Karpas-422 (cell line): ENCODE data around the gene ICAM5. TPM values are rescaled to one million over a fixed set of nuclear protein-coding genes. Genes with fewer than 3 reads are reported as not detected.

Experiments
- DNase-seq: peaks from one replicate; pipeline ENCODE4 v3.0.0-alpha.2; 2015
- H2AFZ ChIP-seq: fragments of 200-600 bp; sonication (generic); 2 replicates; pipeline ENCODE4 v1.6.1; 2014; ENCODE audit warnings: antibody characterized with exemption, low read length, mixed read lengths
- H3K27ac ChIP-seq: fragments of 200-600 bp; sonication (generic); 2 replicates; pipeline ENCODE4 v1.5.1; 2014; ENCODE audit warnings: mild to moderate bottlenecking, low read length, moderate library complexity
- H3K27me3 ChIP-seq: fragments of 200-600 bp; sonication (generic); 2 replicates; pipeline ENCODE4 v1.6.1; 2014; ENCODE audit warnings: low read length, mixed read lengths
- H3K36me3 ChIP-seq: fragments of 200-600 bp; sonication (generic); 2 replicates; pipeline ENCODE4 v1.6.1; 2014; ENCODE audit warnings: low read length, mixed read lengths; ENCODE audit not compliant: insufficient read depth
- H3K4me1 ChIP-seq: fragments of 200-600 bp; sonication (generic); 2 replicates; pipeline ENCODE4 v1.6.1; 2014; ENCODE audit warnings: mild to moderate bottlenecking, low read length, mixed read lengths
- H3K4me2 ChIP-seq: fragments of 200-600 bp; sonication (generic); 2 replicates; pipeline ENCODE4 v1.6.1; 2014; ENCODE audit warnings: low read length, low read depth, mild to moderate bottlenecking; ENCODE audit not compliant: poor library complexity, severe bottlenecking
- H3K4me3 ChIP-seq: fragments of 200-600 bp; sonication (generic); 2 replicates; pipeline ENCODE4 v1.5.1; 2014; ENCODE audit warnings: mild to moderate bottlenecking, antibody characterized with exemption, low read length, mixed read lengths
- H3K79me2 ChIP-seq: fragments of 200-600 bp; sonication (generic); 2 replicates; pipeline ENCODE4 v1.6.1; 2014; ENCODE audit warnings: mild to moderate bottlenecking, low read length, mixed read lengths
- H3K9ac ChIP-seq: fragments of 200-600 bp; sonication (generic); 2 replicates; pipeline ENCODE4 v1.6.0; 2014; ENCODE audit warnings: low read length
- H3K9me2 ChIP-seq: fragments of 200-600 bp; sonication (generic), shearing (Covaris generic); replicated peaks from 2 replicates; pipeline ENCODE4 v1.6.0; 2014; ENCODE audit warnings: mild to moderate bottlenecking, low read length, moderate library complexity; ENCODE audit not compliant: insufficient read depth
- H3K9me3 ChIP-seq: fragments of 300-700, 200-600 bp; sonication (generic); 2 replicates; pipeline ENCODE4 v1.6.1; 2014; ENCODE audit warnings: low read length, mixed read lengths
- H4K20me1 ChIP-seq: fragments of 200-600 bp; sonication (generic); 2 replicates; pipeline ENCODE4 v1.6.1; 2014; ENCODE audit warnings: mild to moderate bottlenecking, antibody characterized with exemption, low read length, low read depth; ENCODE audit not compliant: insufficient read depth
- total RNA-seq: library from RNA; depleted of rRNA; stranded (reverse); fragments of >200 nt; shearing (Covaris generic); gene quantifications from 2 replicates; pipeline ENCODE4 v1.2.3, GENCODE V29; 2014; ENCODE audit warnings: low replicate concordance

The ICAM5 gene
- total RNA-seq, 1 experiment from 2014 or later = 4.5 TPM

- no peak overlapping the region for H3K9ac ChIP-seq
- DNase-seq = no peak
- H3K9me2 ChIP-seq = no peaks in the 10 kb centered on the region
- H4K20me1 ChIP-seq = no peaks in the 10 kb centered on the region
- H3K36me3 ChIP-seq = no peaks in the 10 kb centered on the region
- no peaks in the 10 kb centered on the region for H3K9me3 ChIP-seq
- no peak overlapping the region for H2AFZ ChIP-seq
- no peak overlapping the region for H3K4me2 ChIP-seq
- no peak overlapping the region for H3K27ac ChIP-seq
- H3K4me3 ChIP-seq = no peak overlapping the region
- no peaks in the 10 kb centered on the region for H3K79me2 ChIP-seq
- no peaks in the 10 kb centered on the region for H3K27me3 ChIP-seq
- H3K4me1 ChIP-seq = peaks cover 27% of the 10 kb centered on the region
Measured at GRCh38 chr19:10285393-10285792, 4.4 kb upstream of the ICAM5 start.

GRCh38 chr19:10286803-10287737 is 2.7 kb upstream of the ICAM5 start, which contains the start of gene ICAM4:
ICAM4 (plus strand) TSS chr19:10286955; CDS start chr19:10287013, 58 bp downstream.
- Histone ChIP-seq H3K9ac (no peak within 1 kb of the TSS), H3K9me2 (no peaks in the 10 kb centered on the region), H3K79me2 (no peaks in the 10 kb centered on the region), H3K4me1 (peaks cover 30% of the 10 kb centered on the region), H3K9me3 (no peaks in the 10 kb centered on the region), H3K27me3 (no peaks in the 10 kb centered on the region), H3K27ac (no peak within 1 kb of the TSS), H3K4me2 (no peak within 1 kb of the TSS), H4K20me1 (no peaks in the 10 kb centered on the region), H3K36me3 (no peaks in the 10 kb centered on the region), H2AFZ (no peak within 1 kb of the TSS), H3K4me3 (no peak within 1 kb of the TSS)
- DNase-seq = no peak

- Histone ChIP-seq H4K20me1 (no peaks in the 10 kb centered on the region), H3K4me1 (peaks cover 30% of the 10 kb centered on the region), H3K36me3 (no peaks in the 10 kb centered on the region), H3K4me2 (peak overlapping the region; percentile 76), H3K9me3 (no peaks in the 10 kb centered on the region), H3K27me3 (no peaks in the 10 kb centered on the region), H3K4me3 (peak overlapping the region; percentile 68; the same call in 1 of the 2 replicates), H3K79me2 (no peaks in the 10 kb centered on the region), H2AFZ (peak overlapping the region; percentile 93), H3K27ac (peak overlapping the region; percentile 50), H3K9me2 (no peaks in the 10 kb centered on the region), H3K9ac (peak overlapping the region; percentile 79)
- peak; percentile 94 for DNase-seq
Measured at GRCh38 chr19:10288662-10289166, 1.0 kb upstream of the ICAM5 start.

DNA sequence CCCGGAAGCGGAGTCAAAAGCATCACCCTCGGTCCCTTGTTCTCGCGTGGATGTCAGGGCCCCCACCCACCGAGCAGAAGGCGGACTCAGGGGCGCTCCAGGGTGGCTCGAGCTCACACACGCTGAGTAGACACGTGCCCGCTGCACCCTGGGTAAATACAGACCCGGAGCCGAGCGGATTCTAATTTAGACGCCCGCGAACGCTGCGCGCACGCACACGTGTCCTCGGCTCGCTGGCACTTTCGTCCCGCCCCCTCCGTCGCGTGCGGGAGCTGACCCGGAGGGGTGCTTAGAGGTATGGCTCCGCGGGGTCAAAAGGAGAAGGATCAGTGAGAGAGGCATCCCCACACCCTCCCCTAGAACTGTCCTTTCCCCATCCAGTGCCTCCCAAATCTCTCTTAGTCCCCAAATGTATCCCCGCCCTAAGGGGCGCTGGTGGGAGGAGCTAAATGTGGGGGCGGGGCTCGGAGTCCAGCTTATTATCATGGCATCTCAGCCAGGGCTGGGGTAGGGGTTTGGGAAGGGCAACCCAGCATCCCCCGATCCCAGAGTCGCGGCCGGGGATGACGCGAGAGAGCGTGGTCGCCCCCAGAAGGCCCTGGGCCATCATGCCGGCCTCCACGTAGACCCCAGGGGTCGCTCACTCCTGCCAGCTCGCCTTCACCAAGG is 451 bp upstream of the ICAM5 start:
- Histone ChIP-seq H3K4me1 (peaks cover 30% of the 10 kb centered on the region), H2AFZ (peak overlapping the region; percentile 93), H4K20me1 (no peaks in the 10 kb centered on the region), H3K4me3 (peak overlapping the region; percentile 68), H3K9ac (peak overlapping the region; percentile 79), H3K27me3 (no peaks in the 10 kb centered on the region), H3K27ac (peak overlapping the region; percentile 50), H3K9me3 (no peaks in the 10 kb centered on the region), H3K9me2 (no peaks in the 10 kb centered on the region), H3K79me2 (no peaks in the 10 kb centered on the region), H3K36me3 (no peaks in the 10 kb centered on the region), H3K4me2 (peak overlapping the region; percentile 76)
- peak; percentile 97 for DNase-seq

GRCh38 chr19:10290357-10290875 is 664 bp downstream of the ICAM5 start:
- peak overlapping the region; percentile 68 for H3K4me3 ChIP-seq
- no peaks in the 10 kb centered on the region for H4K20me1 ChIP-seq
- no peaks in the 10 kb centered on the region for H3K36me3 ChIP-seq
- no peak for DNase-seq
- peak overlapping the region; percentile 76 for H3K4me2 ChIP-seq
- no peak overlapping the region for H2AFZ ChIP-seq
- H3K4me1 ChIP-seq = peaks cover 33% of the 10 kb centered on the region
- H3K9me2 ChIP-seq = no peaks in the 10 kb centered on the region
- no peaks in the 10 kb centered on the region for H3K27me3 ChIP-seq
- no peak overlapping the region for H3K27ac ChIP-seq
- H3K9ac ChIP-seq = peak overlapping the region; percentile 79
- H3K79me2 ChIP-seq = no peaks in the 10 kb centered on the region
- no peaks in the 10 kb centered on the region for H3K9me3 ChIP-seq

DNA sequence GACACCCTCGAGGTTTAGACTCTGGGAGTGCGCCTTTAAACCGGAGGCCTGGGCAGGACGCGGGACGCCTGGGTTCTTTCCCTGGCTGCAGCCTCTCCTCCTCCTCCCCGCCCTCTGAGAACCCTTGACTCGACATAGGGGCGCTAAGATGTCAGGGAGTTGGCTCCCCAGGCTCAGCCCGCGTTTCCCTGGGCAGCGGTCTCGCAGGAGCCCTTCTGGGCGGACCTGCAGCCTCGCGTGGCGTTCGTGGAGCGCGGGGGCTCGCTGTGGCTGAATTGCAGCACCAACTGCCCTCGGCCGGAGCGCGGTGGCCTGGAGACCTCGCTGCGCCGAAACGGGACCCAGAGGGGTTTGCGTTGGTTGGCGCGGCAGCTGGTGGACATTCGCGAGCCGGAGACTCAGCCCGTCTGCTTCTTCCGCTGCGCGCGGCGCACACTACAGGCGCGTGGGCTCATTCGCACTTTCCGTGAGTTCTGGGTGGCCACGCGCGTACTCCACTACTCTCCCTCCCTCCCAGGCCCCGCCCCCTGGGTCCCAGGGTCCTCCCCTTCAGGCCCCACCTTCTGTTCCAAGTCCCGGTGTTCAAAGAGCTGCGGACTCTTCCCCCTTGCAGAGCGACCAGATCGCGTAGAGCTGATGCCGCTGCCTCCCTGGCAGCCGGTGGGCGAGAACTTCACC is 1.3 kb downstream of the ICAM5 start:
- Histone ChIP-seq H4K20me1 (no peaks in the 10 kb centered on the region), H3K9ac (no peak overlapping the region), H3K27me3 (no peaks in the 10 kb centered on the region), H3K9me2 (no peaks in the 10 kb centered on the region), H3K79me2 (no peaks in the 10 kb centered on the region), H3K9me3 (no peaks in the 10 kb centered on the region), H3K4me1 (peaks cover 38% of the 10 kb centered on the region), H3K4me3 (no peak overlapping the region), H3K36me3 (no peaks in the 10 kb centered on the region), H3K27ac (no peak overlapping the region), H2AFZ (no peak overlapping the region), H3K4me2 (peak overlapping the region; percentile 76)
- no peak for DNase-seq

DNA sequence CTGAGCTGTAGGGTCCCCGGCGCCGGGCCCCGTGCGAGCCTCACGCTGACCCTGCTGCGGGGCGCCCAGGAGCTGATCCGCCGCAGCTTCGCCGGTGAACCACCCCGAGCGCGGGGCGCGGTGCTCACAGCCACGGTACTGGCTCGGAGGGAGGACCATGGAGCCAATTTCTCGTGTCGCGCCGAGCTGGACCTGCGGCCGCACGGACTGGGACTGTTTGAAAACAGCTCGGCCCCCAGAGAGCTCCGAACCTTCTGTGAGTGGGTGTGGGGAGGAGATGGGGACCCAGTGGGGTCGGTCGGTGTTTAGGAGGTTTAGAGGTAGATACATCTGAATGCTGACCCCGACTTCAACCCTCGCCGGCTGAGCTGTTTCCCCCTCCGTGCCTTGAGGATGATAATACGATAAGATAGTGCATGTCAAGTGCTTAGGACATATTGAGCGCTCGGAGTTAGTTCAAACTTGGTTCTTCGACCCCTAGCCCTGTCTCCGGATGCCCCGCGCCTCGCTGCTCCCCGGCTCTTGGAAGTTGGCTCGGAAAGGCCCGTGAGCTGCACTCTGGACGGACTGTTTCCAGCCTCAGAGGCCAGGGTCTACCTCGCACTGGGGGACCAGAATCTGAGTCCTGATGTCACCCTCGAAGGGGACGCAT is 1.9 kb downstream of the ICAM5 start:
- no peak overlapping the region for H3K4me2 ChIP-seq
- DNase-seq = no peak
- H3K36me3 ChIP-seq = no peaks in the 10 kb centered on the region
- H3K9ac ChIP-seq = no peak overlapping the region
- H3K9me2 ChIP-seq = no peaks in the 10 kb centered on the region
- H3K27me3 ChIP-seq = no peaks in the 10 kb centered on the region
- no peak overlapping the region for H3K27ac ChIP-seq
- H4K20me1 ChIP-seq = no peaks in the 10 kb centered on the region
- H3K4me1 ChIP-seq = peaks cover 38% of the 10 kb centered on the region
- no peaks in the 10 kb centered on the region for H3K79me2 ChIP-seq
- H3K4me3 ChIP-seq = no peak overlapping the region
- no peak overlapping the region for H2AFZ ChIP-seq
- no peaks in the 10 kb centered on the region for H3K9me3 ChIP-seq
